BLaER1 treated with 17β-estradiol and CSF1 and Interleukin-3, amounts not matched to agents 10 nM and 100 nM (cell line): ENCODE results near the gene MEF2C.
"Not testable (repeated sequence)": the region's sequence is repeated elsewhere in the genome, so short reads cannot be mapped to it uniquely, and the experiment has no call there.

Experiments used
- H3K27ac ChIP-seq, 11 experiments: shearing (Covaris generic); formaldehyde crosslinking; 2 replicates each; pipeline ENCODE4 v1.8.1; 2022
- H3K27me3 ChIP-seq, 11 experiments: shearing (Covaris generic); formaldehyde crosslinking; 2 replicates each; pipeline ENCODE4 v1.8.1; 2022
- H3K36me3 ChIP-seq, 11 experiments: shearing (Covaris generic); formaldehyde crosslinking; 2 replicates each; pipeline ENCODE4 v1.8.1; 2022
- H3K4me1 ChIP-seq, 10 experiments: shearing (Covaris generic); formaldehyde crosslinking; 2 replicates each; pipeline ENCODE4 v1.8.1; 2022
- H3K4me2 ChIP-seq, 11 experiments: shearing (Covaris generic); formaldehyde crosslinking; 2 replicates each; pipeline ENCODE4 v1.8.1; 2022
- H3K4me3 ChIP-seq, 10 experiments: shearing (Covaris generic); formaldehyde crosslinking; 2 replicates each; pipeline ENCODE4 v1.8.1; 2022
- H3K9ac ChIP-seq, 11 experiments: shearing (Covaris generic); formaldehyde crosslinking; 2 replicates each; pipeline ENCODE4 v1.8.1; 2022
- H3K9me3 ChIP-seq, 11 experiments: shearing (Covaris generic); formaldehyde crosslinking; replicated peaks in 1 of 11; 2 replicates each; pipeline ENCODE4 v1.8.1; 2022
- H4K20me1 ChIP-seq, 11 experiments: shearing (Covaris generic); formaldehyde crosslinking; 2 replicates each; pipeline ENCODE4 v1.8.1; 2022
- Cebpa-rat ChIP-seq, 11 experiments: shearing (Covaris generic); IDR thresholded peaks; 2 replicates each; pipeline ENCODE4 v1.8.1; 2022

Gene MEF2C

GRCh38 chr5:88807327-88807726 is 75.7 kb downstream of the MEF2C start:
- no peaks in the 10 kb centered on the region for H3K27me3 ChIP-seq
- H3K4me2 ChIP-seq = peak overlapping the region in 2 of 11 experiments; percentile 12 to 27; a peak in 2 of 22 replicates
- H3K27ac ChIP-seq = peak overlapping the region in 8 of 11 experiments; percentile 3 to 39 (median 31); a peak in 6 of 22 replicates
- H3K9me3 ChIP-seq = peaks cover 0 to 6% (median 0%) of the 10 kb centered on the region in 11 experiments; a peak in 5 of 22 replicates
- H3K4me1 ChIP-seq = peaks cover 17 to 70% (median 27%) of the 10 kb centered on the region in 10 experiments; a peak in 19 of 20 replicates
- H3K36me3 ChIP-seq = peaks cover 57 to 100% (median 92%) of the 10 kb centered on the region in 11 experiments
- H3K4me3 ChIP-seq = no peak overlapping the region
- peaks cover 24 to 98% (median 55%) of the 10 kb centered on the region in 11 experiments; a peak in 20 of 22 replicates for H4K20me1 ChIP-seq
- H3K9ac ChIP-seq = no peak overlapping the region
- TF ChIP-seq Cebpa-rat (IDR thresholded peaks at IDR 0.05) = no peak

DNA sequence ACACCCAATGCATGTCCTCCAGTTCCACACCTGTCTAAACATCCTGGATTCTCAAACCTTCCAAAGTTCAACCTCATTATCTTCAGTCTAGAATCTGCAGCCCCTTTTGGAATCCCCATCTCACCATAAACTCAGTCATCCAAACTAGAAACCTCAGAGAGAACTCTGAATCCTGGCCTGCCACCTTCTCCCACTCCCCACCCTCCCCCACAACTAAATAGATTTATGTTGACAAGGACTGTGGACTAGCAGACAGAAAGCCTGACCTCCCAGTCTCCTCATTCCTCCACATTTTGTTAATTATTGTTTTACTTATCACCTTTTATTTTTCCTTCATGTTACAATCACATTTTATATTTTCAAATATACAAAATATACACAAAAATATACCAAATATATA is 76.6 kb downstream of the MEF2C start:
- Histone ChIP-seq H4K20me1 (peaks cover 27 to 98% (median 61%) of the 10 kb centered on the region in 11 experiments; a peak in 21 of 22 replicates), H3K4me3 (no peak overlapping the region), H3K4me1 (peaks cover 10 to 60% (median 17%) of the 10 kb centered on the region in 10 experiments; a peak in 19 of 20 replicates), H3K36me3 (peaks cover 63 to 100% (median 92%) of the 10 kb centered on the region in 11 experiments), H3K27ac (peak overlapping the region in 1 of 11 experiments; percentile 5; a peak in 1 of 22 replicates), H3K4me2 (peak overlapping the region in 3 of 11 experiments; percentile 15 to 69 (median 34); a peak in 4 of 22 replicates), H3K9me3 (peaks cover 0 to 7% (median 0%) of the 10 kb centered on the region in 11 experiments; a peak in 7 of 22 replicates), H3K9ac (no peak overlapping the region), H3K27me3 (no peaks in the 10 kb centered on the region)
- TF ChIP-seq Cebpa-rat (IDR thresholded peaks at IDR 0.05) = no peak

- Histone ChIP-seq H3K27ac (peak overlapping the region in 5 of 11 experiments; percentile 4 to 50 (median 33); a peak in 6 of 22 replicates), H3K36me3 (peaks cover 64 to 100% (median 92%) of the 10 kb centered on the region in 11 experiments), H4K20me1 (peaks cover 27 to 98% (median 66%) of the 10 kb centered on the region in 11 experiments; a peak in 21 of 22 replicates), H3K27me3 (no peaks in the 10 kb centered on the region), H3K4me3 (no peak overlapping the region), H3K9me3 (peaks cover 0 to 8% (median 0%) of the 10 kb centered on the region in 11 experiments; a peak in 7 of 22 replicates), H3K4me1 (peaks cover 0 to 50% (median 7%) of the 10 kb centered on the region in 10 experiments; a peak in 15 of 20 replicates), H3K9ac (no peak overlapping the region), H3K4me2 (peak overlapping the region in 4 of 11 experiments; percentile 0 to 69 (median 24); a peak in 6 of 22 replicates)
- no peak for TF ChIP-seq Cebpa-rat (IDR thresholded peaks at IDR 0.05)
These were observed 77.7 kb downstream of the MEF2C start for GRCh38 chr5:88805151-88805784.

DNA sequence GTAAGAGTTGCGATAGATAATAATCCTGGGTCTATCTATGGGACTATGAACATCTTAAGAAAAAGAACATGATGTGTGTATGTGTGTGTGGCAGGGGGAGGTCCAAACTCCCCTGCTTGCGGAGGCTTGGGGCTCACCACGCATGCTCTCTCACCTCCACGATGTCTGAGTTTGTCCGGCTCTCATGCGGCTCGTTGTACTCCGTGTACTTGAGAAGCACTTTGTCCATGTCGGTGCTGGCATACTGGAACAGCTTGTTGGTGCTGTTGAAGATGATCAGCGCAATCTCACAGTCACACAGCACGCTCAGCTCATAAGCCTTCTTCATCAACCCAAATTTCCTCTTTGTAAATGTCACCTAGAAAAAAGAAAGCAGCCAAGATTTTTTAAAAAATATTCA is 78.5 kb downstream of the MEF2C start:
- peaks cover 66 to 100% (median 94%) of the 10 kb centered on the region in 11 experiments for H3K36me3 ChIP-seq
- no peak overlapping the region for H3K4me2 ChIP-seq
- peaks cover 0 to 13% (median 0%) of the 10 kb centered on the region in 11 experiments; a peak in 7 of 22 replicates for H3K9me3 ChIP-seq
- H3K9ac ChIP-seq = no peak overlapping the region
- H3K4me1 ChIP-seq = peaks cover 0 to 44% (median 3%) of the 10 kb centered on the region in 10 experiments; a peak in 10 of 20 replicates
- H3K27me3 ChIP-seq = no peaks in the 10 kb centered on the region
- no peak for TF ChIP-seq Cebpa-rat (IDR thresholded peaks at IDR 0.05)
- peaks cover 32 to 99% (median 69%) of the 10 kb centered on the region in 11 experiments; a peak in 21 of 22 replicates for H4K20me1 ChIP-seq
- H3K4me3 ChIP-seq = no peak overlapping the region
- 0 out of 22 replicates have a peak overlapping the region, but pooled peaks of 1 of the 11 experiments have one; percentile 33 for H3K27ac ChIP-seq

DNA sequence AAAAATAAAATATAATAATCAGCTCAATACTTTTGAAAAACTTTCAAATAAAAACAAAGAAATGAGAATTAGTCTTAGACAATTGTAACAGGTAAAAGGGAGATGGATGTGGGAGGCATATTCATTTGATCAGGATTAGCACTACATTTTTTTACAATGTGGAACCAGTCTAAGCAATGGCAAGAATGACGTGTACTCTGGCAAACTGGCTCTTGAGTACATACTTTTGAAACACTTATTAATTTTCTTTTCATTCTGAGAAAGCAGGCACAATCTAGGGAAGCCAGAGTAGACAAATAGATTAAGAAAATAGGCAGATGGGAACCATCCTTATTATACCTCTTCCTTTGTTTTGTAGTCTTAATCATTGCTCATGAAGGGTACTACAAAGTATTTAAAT is 79.7 kb downstream of the MEF2C start:
- no peaks in the 10 kb centered on the region for H3K27me3 ChIP-seq
- H3K9me3 ChIP-seq = peaks cover 0 to 21% (median 7%) of the 10 kb centered on the region in 11 experiments; a peak in 11 of 22 replicates
- no peak for TF ChIP-seq Cebpa-rat (IDR thresholded peaks at IDR 0.05)
- peaks cover 0 to 33% (median 3%) of the 10 kb centered on the region in 10 experiments; a peak in 8 of 20 replicates for H3K4me1 ChIP-seq
- peaks cover 35 to 97% (median 73%) of the 10 kb centered on the region in 11 experiments; a peak in 21 of 22 replicates for H4K20me1 ChIP-seq
- H3K4me3 ChIP-seq = no peak overlapping the region
- no peak overlapping the region for H3K4me2 ChIP-seq
- no peak overlapping the region for H3K9ac ChIP-seq
- H3K36me3 ChIP-seq = peaks cover 75 to 100% (median 94%) of the 10 kb centered on the region in 11 experiments
- H3K27ac ChIP-seq = no peak overlapping the region

DNA sequence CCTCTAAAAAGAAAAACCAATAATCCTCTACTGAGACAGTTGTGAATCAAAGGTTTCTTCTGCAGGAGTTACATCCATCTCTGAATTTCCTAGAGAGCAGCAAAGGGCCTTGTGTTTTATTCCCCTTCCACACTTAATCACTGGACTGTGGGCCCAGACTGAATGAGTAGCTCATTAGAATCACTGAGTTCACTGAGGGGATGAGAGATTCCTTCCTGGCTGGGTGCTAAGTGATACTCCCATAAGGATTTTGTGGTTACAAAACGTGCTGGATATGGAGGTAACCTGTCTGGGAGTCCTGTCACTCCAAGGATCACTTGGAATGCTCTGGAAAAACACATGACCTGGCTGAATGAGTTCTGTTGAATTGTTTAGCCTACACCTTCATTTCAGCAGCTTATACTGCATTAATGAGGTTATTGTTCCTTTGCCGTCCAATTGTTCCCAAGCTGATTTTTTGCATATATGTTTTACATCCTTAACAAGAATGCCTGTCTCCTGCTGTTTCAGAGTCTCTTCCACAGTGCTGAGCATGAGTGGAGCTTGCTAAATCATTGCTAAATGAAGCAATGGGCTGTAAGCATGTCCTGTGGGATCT is 82.9 kb downstream of the MEF2C start:
- peaks cover 67 to 100% (median 100%) of the 10 kb centered on the region in 11 experiments for H3K36me3 ChIP-seq

GRCh38 chr5:88798933-88799332 is 84.1 kb downstream of the MEF2C start:
- H3K36me3 ChIP-seq = peaks cover 56 to 100% (median 99%) of the 10 kb centered on the region in 11 experiments
- H3K9me3 ChIP-seq = peaks cover 0 to 17% (median 12%) of the 10 kb centered on the region in 11 experiments; a peak in 11 of 22 replicates
- not testable (repeated sequence) for H3K9ac ChIP-seq, H3K27ac ChIP-seq, H3K4me3 ChIP-seq, H3K4me1 ChIP-seq, H3K27me3 ChIP-seq, H3K4me2 ChIP-seq
- H4K20me1 ChIP-seq = peaks cover 17 to 70% (median 46%) of the 10 kb centered on the region in 11 experiments; a peak in 20 of 22 replicates

More for the DNA sequence above, 82.9 kb downstream of the MEF2C start:
- Histone ChIP-seq H3K9me3 (peaks cover 0 to 21% (median 12%) of the 10 kb centered on the region in 11 experiments; a peak in 11 of 22 replicates), H3K27me3 (no peaks in the 10 kb centered on the region), H3K4me2 (no peak overlapping the region), H3K4me1 (peaks cover 0 to 3% (median 0%) of the 10 kb centered on the region in 10 experiments; a peak in 4 of 20 replicates), H4K20me1 (peaks cover 23 to 73% (median 52%) of the 10 kb centered on the region in 11 experiments; a peak in 19 of 22 replicates), H3K4me3 (no peak overlapping the region), H3K27ac (no peak overlapping the region), H3K9ac (no peak overlapping the region)
- TF ChIP-seq Cebpa-rat (IDR thresholded peaks at IDR 0.05) = no peak

GRCh38 chr5:88793797-88794196 is 89.2 kb downstream of the MEF2C start:
- Histone ChIP-seq H3K36me3 (peaks cover 31 to 100% (median 87%) of the 10 kb centered on the region in 11 experiments), H4K20me1 (peaks cover 23 to 71% (median 47%) of the 10 kb centered on the region in 11 experiments; a peak in 21 of 22 replicates), H3K9me3 (peaks cover 0 to 12% (median 3%) of the 10 kb centered on the region in 11 experiments; a peak in 11 of 22 replicates)
- H3K4me1 ChIP-seq, H3K4me3 ChIP-seq, H3K27me3 ChIP-seq, H3K4me2 ChIP-seq, H3K9ac ChIP-seq, H3K27ac ChIP-seq: not testable (repeated sequence)
